A549 (cell line): Measurements from ENCODE around the gene TRIM2. TPM values are rescaled to one million over a fixed set of nuclear protein-coding genes. Genes with fewer than 3 reads are reported as not detected.
"Not testable (repeated sequence)": the region's sequence is repeated elsewhere in the genome, so short reads cannot be mapped to it uniquely, and the experiment has no call there.

ENCODE experiments used
- ATAC-seq, 2 experiments: fragments of 200-7000 bp in 1 of 2; fragments of >200 bp in 1 of 2; cut with Nextera tagmentation in 1 of 2; cut with Tn5 transposase in 1 of 2; 3 replicates each; pipeline versions ENCODE4 v1.8.0 to v1.9.1; 2018 to 2020; ENCODE audit warnings: mild to moderate bottlenecking in 1 of 2, moderate library complexity in 1 of 2
- CTCF ChIA-PET: fragments of 300-600 bp; sonication (Branson Sonifier 250); formaldehyde crosslinking; extraction: SDS; loops from one replicate; lab custom pipeline; 2021; ENCODE audit warnings: antibody characterized with exemption, inconsistent platforms; lab: Yijun Ruan, JAX
- POLR2A ChIA-PET: fragments of 350-600 bp; formaldehyde crosslinking; extraction: SDS; loops from one replicate; lab custom pipeline; 2021; ENCODE audit warnings: antibody characterized with exemption, inconsistent platforms; lab: Yijun Ruan, JAX
- DNase-seq, 2 experiments: peaks; one replicate each; pipeline versions ENCODE4 v3.0.0 to v3.0.0-alpha.2; 2011 to 2016; ENCODE audit warnings: low read depth in 1 of 2, low spot score in 1 of 2
- FAIRE-seq: peaks from 2 replicates; lab custom pipeline; 2011; peaks lifted over from hg19 to GRCh38; lab: Jason Lieb, UNC
- H3K27ac ChIP-seq, 2 experiments: fragments of >200 bp; sonication (Bioruptor Twin); formaldehyde crosslinking; 3 replicates each; pipeline ENCODE4 v1.5.1; 2016 to 2017
- H3K4me1 ChIP-seq: fragments of >200 bp; sonication (Bioruptor Twin); formaldehyde crosslinking; 3 replicates; pipeline ENCODE4 v1.6.1; 2016
- H3K4me2 ChIP-seq: fragments of >200 bp; sonication (Bioruptor Twin); formaldehyde crosslinking; 3 replicates; pipeline ENCODE4 v1.6.1; 2016
- H3K4me3 ChIP-seq: fragments of >200 bp; sonication (Bioruptor Twin); formaldehyde crosslinking; 3 replicates; pipeline ENCODE4 v1.5.1; 2016
- H3K9me3 ChIP-seq: fragments of >200 bp; sonication (Bioruptor Twin); formaldehyde crosslinking; 3 replicates; pipeline ENCODE4 v1.6.1; 2016
- BHLHE40 ChIP-seq: IDR thresholded peaks from 2 replicates; pipeline ENCODE4 v1.6.1; 2012; ENCODE audit warnings: low read depth, low read length, inconsistent platforms
- CHD4 ChIP-seq: fragments of 200-600 bp; sonication (generic); IDR thresholded peaks from 2 replicates; pipeline ENCODE4 v1.6.1; 2016; ENCODE audit warnings: antibody characterized with exemption, mild to moderate bottlenecking, borderline replicate concordance
- ESRRA ChIP-seq: fragments of 150-350 bp; IDR thresholded peaks from 2 replicates; pipeline ENCODE4 v1.6.1; 2014; ENCODE audit warnings: mild to moderate bottlenecking, low read length, borderline replicate concordance
- FOSL2 ChIP-seq, 2 experiments: fragments of 450-650 bp in 1 of 2; fragments of >200 bp in 1 of 2; sonication (Bioruptor Twin) in 1 of 2; formaldehyde crosslinking; IDR thresholded peaks; 2 replicates each; pipeline versions ENCODE4 v1.5.0 to v1.6.1; 2016 to 2020; ENCODE audit warnings: mild to moderate bottlenecking in 1 of 2, moderate library complexity in 1 of 2
- HDAC2 ChIP-seq: fragments of 200-600 bp; sonication (generic); IDR thresholded peaks from 2 replicates; pipeline ENCODE4 v1.6.1; 2016
- KDM5A ChIP-seq: fragments of 200-600 bp; sonication (generic); IDR thresholded peaks from 2 replicates; pipeline ENCODE4 v1.6.1; 2016; ENCODE audit warnings: antibody characterized with exemption, mild to moderate bottlenecking
- MAFK ChIP-seq: fragments of 450-650 bp; IDR thresholded peaks from 2 replicates; pipeline ENCODE4 v1.6.1; 2014; ENCODE audit not compliant: partially characterized antibody
- MAZ ChIP-seq: fragments of 150-350 bp; IDR thresholded peaks from 2 replicates; pipeline ENCODE4 v1.6.1; 2014; ENCODE audit warnings: antibody characterized with exemption, low read depth, low read length, borderline replicate concordance
- PHF8 ChIP-seq: fragments of 200-600 bp; sonication (generic); IDR thresholded peaks from 2 replicates; pipeline ENCODE4 v1.6.1; 2016; ENCODE audit warnings: low read depth, mild to moderate bottlenecking, antibody characterized with exemption, moderate library complexity, borderline replicate concordance
- POLR2A ChIP-seq: IDR thresholded peaks from 2 replicates; pipeline ENCODE4 v1.6.1; 2012; ENCODE audit warnings: mild to moderate bottlenecking, low read length
- POLR2AphosphoS2 ChIP-seq: conservative IDR thresholded peaks from 2 replicates; pipeline ENCODE4 v1.6.1; 2012; ENCODE audit warnings: low read length, improper control_type of control experiment, inconsistent platforms
- RFX5 ChIP-seq: fragments of 450-650 bp; IDR thresholded peaks from 2 replicates; pipeline ENCODE4 v1.7.1; 2014; ENCODE audit warnings: antibody characterized with exemption, mild to moderate bottlenecking, moderate library complexity
- RNF2 ChIP-seq: fragments of 200-600 bp; sonication (generic); IDR thresholded peaks from 2 replicates; pipeline ENCODE4 v1.6.1; 2016; ENCODE audit warnings: low read depth, mild to moderate bottlenecking, antibody characterized with exemption, moderate library complexity, borderline replicate concordance
- TP53 ChIP-seq: fragments of 250-450 bp; sonication (Bioruptor Pico); IDR thresholded peaks from 2 replicates; pipeline ENCODE4 v1.5.0; 2021; ENCODE audit warnings: mild to moderate bottlenecking, moderate library complexity
- WGBS: methylation state at CpG from one replicate; pipeline ENCODE4 v1.1.6; 2017; ENCODE audit errors: missing lambda C conversion rate; 5-methylcytosine and 5-hydroxymethylcytosine counted together
- polyA plus RNA-seq, 4 experiments: library from polyadenylated mRNA; depleted of rRNA in 3 of 4; stranded (reverse); fragments of >200 nt; fragmentation: RNase III in 1 of 4; extraction: RNeasy Plus Mini Kit Qiagen cat#74134 plus additional on column Dnase treatment in 1 of 4; gene quantifications; 2 replicates in 3 of 4; 3 replicates in 1 of 4; pipeline ENCODE4 v1.2.3, GENCODE V29; 2011 to 2017
- TF ChIP-seq, protein P1 (sequence below): IDR thresholded peaks from 2 replicates; pipeline ENCODE4 v1.6.1; 2012
- TF ChIP-seq, protein P2 (sequence below): fragments of 450-650 bp; IDR thresholded peaks from 2 replicates; pipeline ENCODE4 v1.6.1; 2014; ENCODE audit warnings: antibody characterized with exemption
- TF ChIP-seq, protein P3 (sequence below): fragments of >200 bp; sonication (Bioruptor Twin); formaldehyde crosslinking; IDR thresholded peaks from 3 replicates; pipeline ENCODE4 v1.5.1; 2016
- TF ChIP-seq, protein P4 (sequence below): IDR thresholded peaks from 2 replicates; pipeline ENCODE4 v1.6.1; 2012; ENCODE audit warnings: low read depth, borderline replicate concordance
- TF ChIP-seq, protein P5 (sequence below): fragments of 250-450 bp; sonication (Bioruptor Pico); IDR thresholded peaks from 2 replicates; pipeline ENCODE4 v1.5.0; 2020; ENCODE audit warnings: low read depth, mild to moderate bottlenecking, moderate library complexity

TRIM2 gene
- polyA plus RNA-seq, 2 of the 4 experiments (the other 2 are of a cell fraction) = 0.92 to 1.4 TPM

- Histone ChIP-seq H3K4me1 (no peaks in the 10 kb centered on the region), H3K27ac (no peak overlapping the region), H3K4me3 (no peak overlapping the region), H3K9me3 (no peaks in the 10 kb centered on the region), H3K4me2 (no peak overlapping the region)
- ChIA-PET CTCF (no interaction called here), POLR2A (no interaction called here)
- 48% methylated on average over 1 of the region's 1 CpG for WGBS
- ATAC-seq = no peak
- TF ChIP-seq ESRRA (no peak), FOSL2 (IDR thresholded peaks at IDR 0.05) (no peak), FOSL2 (CRISPR knock-in tag; IDR thresholded peaks at IDR 0.05) (no peak), KDM5A (no peak), RFX5 (no peak), MAZ (no peak), PHF8 (no peak), TP53 (no peak), POLR2AphosphoS2 (no peak), CHD4 (no peak), RNF2 (no peak), HDAC2 (no peak), MAFK (no peak), POLR2A (no peak), BHLHE40 (no peak)
- TF ChIP-seq, protein P1, sequence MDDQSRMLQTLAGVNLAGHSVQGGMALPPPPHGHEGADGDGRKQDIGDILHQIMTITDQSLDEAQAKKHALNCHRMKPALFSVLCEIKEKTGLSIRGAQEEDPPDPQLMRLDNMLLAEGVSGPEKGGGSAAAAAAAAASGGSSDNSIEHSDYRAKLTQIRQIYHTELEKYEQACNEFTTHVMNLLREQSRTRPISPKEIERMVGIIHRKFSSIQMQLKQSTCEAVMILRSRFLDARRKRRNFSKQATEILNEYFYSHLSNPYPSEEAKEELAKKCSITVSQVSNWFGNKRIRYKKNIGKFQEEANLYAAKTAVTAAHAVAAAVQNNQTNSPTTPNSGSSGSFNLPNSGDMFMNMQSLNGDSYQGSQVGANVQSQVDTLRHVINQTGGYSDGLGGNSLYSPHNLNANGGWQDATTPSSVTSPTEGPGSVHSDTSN = no peak
- TF ChIP-seq, protein P2, sequence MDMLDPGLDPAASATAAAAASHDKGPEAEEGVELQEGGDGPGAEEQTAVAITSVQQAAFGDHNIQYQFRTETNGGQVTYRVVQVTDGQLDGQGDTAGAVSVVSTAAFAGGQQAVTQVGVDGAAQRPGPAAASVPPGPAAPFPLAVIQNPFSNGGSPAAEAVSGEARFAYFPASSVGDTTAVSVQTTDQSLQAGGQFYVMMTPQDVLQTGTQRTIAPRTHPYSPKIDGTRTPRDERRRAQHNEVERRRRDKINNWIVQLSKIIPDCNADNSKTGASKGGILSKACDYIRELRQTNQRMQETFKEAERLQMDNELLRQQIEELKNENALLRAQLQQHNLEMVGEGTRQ = no peak
- TF ChIP-seq, protein P3, sequence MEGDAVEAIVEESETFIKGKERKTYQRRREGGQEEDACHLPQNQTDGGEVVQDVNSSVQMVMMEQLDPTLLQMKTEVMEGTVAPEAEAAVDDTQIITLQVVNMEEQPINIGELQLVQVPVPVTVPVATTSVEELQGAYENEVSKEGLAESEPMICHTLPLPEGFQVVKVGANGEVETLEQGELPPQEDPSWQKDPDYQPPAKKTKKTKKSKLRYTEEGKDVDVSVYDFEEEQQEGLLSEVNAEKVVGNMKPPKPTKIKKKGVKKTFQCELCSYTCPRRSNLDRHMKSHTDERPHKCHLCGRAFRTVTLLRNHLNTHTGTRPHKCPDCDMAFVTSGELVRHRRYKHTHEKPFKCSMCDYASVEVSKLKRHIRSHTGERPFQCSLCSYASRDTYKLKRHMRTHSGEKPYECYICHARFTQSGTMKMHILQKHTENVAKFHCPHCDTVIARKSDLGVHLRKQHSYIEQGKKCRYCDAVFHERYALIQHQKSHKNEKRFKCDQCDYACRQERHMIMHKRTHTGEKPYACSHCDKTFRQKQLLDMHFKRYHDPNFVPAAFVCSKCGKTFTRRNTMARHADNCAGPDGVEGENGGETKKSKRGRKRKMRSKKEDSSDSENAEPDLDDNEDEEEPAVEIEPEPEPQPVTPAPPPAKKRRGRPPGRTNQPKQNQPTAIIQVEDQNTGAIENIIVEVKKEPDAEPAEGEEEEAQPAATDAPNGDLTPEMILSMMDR = no peak
- TF ChIP-seq, protein P4, sequence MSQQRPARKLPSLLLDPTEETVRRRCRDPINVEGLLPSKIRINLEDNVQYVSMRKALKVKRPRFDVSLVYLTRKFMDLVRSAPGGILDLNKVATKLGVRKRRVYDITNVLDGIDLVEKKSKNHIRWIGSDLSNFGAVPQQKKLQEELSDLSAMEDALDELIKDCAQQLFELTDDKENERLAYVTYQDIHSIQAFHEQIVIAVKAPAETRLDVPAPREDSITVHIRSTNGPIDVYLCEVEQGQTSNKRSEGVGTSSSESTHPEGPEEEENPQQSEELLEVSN = no peak
- TF ChIP-seq, protein P5, sequence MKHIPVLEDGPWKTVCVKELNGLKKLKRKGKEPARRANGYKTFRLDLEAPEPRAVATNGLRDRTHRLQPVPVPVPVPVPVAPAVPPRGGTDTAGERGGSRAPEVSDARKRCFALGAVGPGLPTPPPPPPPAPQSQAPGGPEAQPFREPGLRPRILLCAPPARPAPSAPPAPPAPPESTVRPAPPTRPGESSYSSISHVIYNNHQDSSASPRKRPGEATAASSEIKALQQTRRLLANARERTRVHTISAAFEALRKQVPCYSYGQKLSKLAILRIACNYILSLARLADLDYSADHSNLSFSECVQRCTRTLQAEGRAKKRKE (CRISPR knock-in tag) = no peak
- no peak for FAIRE-seq
- DNase-seq = no peak
Measured at GRCh38 chr4:153198719-153199118, 5.5 kb upstream of the TRIM2 start.

- H3K4me1 ChIP-seq, H3K4me3 ChIP-seq, H3K9me3 ChIP-seq, DNase-seq, POLR2A ChIA-PET, ATAC-seq, H3K27ac ChIP-seq, CTCF ChIA-PET, H3K4me2 ChIP-seq, FAIRE-seq: not testable (repeated sequence)
- WGBS = 90% methylated on average over 5 of the region's 5 CpGs
Measured at GRCh38 chr4:153203746-153204145, 497 bp upstream of the TRIM2 start.
